GM21825 (cell line): ENCODE results near the gene SLC27A3.
A peak's percentile ranks its signal among the peaks of the same experiment; 100 is the strongest.
"Not testable (repeated sequence)": the region's sequence is repeated elsewhere in the genome, so short reads cannot be mapped to it uniquely, and the experiment has no call there.

ENCODE experiments used
- ATAC-seq: cut with Tn5 transposase; IDR thresholded peaks from one replicate; pipeline ENCODE4 v1.9.1; 2021; ENCODE audit warnings: mild to moderate bottlenecking, moderate library complexity; ENCODE audit not compliant: unreplicated experiment

SLC27A3 gene

DNA sequence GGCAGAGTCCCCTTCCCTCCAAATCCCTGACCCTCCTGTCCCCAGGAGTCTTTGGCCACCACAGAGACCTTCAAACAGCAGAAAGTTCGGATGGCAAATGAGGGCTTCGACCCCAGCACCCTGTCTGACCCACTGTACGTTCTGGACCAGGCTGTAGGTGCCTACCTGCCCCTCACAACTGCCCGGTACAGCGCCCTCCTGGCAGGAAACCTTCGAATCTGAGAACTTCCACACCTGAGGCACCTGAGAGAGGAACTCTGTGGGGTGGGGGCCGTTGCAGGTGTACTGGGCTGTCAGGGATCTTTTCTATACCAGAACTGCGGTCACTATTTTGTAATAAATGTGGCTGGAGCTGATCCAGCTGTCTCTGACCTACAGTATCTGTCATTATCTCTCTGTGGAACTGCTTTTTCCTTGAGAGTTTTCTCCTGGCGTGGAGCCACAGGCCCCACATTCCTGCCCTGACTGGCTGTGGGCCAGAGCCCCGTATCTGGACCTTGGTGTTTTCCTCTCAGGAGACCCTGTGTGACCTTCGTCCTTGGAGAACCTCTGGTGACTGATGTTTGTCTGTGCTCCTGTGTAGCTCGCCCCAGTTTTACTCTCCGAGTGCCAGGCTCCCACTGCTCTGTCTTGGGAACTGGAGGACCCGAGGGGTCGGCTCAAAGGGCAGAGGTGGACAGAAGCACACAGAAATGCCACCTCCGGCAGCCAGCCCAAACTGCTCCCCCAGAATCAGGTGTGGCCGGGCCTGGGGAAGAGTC, 4.8 kb downstream of the SLC27A3 start:
- ATAC-seq: no peak

DNA sequence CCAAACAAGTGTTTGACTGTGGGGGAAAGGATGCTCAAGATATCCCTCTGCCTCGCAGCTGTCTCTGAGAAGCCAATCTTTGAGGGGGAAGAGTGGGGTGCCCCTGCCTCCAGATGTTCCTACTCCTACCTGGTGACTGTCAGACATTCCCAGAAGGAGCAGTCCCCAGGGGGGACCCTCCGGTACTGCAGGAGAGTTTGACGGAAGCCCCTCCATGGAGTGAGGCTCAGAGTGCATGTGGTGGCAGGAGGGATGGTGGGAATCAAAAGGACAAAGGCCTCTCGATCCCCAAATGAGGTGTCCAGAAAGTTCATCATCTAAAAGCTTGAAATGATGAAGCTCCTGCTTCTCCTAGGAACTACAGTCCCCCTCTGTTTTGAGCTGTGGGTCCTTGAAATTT, 5.3 kb downstream of the SLC27A3 start:
- ATAC-seq: no peak

DNA sequence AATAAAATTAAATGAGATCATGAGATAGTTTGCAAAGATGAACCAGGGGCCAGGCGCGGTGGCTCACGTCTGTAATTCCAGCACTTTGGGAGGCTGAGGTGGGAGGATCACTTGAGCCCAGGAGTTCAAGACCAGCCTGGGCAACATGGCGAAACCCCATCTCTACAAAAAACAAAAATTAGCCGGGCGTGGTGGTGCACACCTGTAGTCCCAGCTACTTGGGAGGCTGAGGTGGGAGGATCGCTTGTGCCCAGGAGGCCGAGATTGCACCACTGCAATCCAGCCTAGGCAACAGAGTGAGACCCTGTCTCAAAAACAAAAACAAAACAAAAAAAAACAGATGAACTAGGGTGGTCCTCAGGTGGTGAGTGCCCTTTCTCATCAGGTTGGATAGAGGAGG, 7.4 kb downstream of the SLC27A3 start:
- not testable (repeated sequence) for ATAC-seq

DNA sequence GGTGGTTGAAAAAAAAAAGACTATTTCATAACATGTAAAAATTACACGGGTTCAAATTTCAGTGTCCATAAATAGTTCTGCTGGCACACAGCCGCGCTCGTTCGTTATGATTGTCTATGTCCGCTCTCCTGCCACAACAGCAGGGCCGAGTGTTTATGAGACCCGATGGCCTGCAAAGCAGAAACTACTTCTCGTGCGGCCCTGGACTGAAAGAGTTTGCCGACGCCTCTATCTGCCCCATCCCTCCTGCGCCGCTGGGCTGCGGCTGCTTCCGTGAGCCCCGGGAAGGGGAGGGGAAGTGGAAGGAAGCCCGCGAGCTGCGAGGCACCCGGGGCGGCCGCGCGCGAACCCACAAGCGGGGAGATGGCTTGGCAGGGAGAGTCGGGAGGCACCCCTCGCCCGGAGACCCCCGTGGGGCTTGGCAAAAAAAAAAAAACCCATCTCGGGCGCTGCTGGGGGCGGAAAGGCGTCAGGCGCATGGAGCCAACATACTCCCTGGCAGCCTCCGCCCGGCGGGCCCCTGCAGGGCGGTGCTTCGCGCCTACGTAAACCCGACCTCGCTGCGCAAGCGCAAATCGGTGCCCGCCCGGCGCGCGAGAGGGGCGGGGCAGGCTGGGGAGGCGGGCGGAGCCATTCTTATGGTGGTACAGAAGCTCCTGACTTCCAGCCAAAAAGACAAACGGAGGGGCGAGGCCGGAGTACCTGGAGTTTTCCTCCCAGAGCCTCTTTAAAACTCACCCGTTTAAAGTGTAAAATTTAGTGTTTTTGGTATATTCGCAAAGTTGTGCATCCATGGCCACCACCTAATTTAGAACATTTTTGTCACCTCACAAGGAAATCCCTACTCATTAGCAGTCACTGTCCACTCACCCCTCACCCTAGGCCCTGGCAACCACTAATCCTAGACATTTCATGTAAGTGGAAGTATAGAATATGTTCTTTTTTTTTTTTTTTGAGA, 8.3 kb downstream of the SLC27A3 start:
- ATAC-seq: peak; percentile 86

DNA sequence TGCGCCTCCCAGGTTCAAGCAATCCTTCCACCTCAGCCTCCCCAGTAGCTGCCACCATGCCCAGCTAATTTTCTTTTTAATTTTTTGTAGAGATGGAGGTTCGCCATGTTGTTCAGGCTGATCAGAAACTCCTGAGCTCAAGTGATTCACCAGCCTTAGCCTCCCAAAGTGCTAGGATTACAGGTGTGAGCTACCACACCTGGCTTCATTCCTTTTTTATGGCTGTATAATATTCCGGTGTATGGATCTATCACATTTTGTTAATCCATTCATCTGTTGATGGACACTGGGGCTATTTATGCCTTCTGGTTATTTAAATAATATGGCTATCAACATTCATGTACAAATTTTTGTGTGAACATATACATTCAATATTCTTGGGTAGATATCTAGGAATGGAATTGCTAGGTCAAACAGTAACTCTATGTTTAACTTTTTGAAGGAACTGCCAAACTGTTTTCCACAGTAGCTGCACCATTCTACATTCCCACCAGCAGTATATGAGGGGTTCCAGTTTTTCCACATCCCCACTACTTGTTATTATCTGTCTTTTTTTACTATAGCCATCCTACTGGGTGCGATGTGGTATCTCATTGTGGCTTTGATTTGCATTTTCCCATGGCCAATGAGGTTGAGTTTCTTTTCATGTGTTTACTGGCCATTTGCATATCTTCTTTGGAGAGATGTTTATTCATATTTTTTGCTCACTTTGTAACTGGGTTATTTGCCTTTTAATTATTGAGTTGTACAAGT, 11.0 kb downstream of the SLC27A3 start:
- ATAC-seq: no peak

DNA sequence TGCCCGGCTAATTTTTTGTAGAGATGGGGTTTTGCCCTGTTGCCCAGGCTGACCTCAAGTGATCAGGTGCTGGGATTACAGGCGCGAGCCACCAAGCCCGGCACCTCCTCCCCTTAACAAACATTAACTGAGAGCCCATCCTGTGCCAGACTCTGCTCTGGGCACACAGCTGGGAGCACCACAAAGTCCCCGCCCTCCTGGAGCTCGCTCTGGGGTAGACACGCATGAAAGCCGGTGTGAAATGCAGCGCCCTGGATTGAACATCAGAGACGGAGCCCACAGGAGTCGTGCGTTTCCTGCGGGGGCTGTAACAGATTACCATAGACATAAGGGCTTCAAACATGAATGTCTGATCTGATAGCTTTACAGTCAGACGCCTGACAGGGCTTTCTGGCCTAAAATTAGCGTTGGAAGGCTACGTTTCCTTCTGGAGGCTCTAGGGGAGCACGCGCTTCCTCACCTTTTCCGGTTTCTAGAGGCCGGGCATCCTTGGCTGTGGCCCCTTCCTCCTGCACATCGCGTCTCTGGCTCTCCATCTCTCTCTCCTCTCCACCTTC, 14.3 kb downstream of the SLC27A3 start:
- ATAC-seq: no peak

DNA sequence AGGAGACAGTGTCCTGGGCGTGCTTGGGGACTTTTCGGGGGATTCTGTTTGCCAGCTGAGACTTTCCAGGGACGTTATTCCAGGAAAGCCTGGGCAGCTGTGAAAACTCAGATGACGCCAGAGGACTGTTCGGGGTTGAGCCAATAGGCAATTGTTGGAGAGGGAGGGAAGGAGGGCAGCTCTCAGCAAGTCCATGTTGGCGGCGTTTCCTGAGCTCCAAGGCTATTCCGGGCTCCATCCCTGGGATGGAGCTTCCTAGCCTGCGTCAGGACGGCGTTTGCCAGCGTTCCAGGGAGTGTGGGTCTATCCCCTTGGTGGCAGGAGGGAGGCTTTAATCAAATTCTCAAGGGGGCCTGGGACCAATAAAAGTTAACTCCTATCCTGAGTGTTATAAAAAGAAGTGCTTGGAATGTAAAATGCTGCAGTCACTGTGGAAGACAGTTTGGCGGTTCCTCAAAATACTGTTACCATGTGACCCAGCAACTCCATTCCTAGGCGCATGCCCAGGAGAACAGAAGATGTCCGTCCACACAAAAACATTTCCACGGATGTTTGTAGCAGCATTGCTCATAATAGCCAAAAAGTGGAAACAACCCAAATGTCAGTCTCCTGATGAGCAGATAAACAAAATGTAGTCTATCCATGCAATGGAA, 15.2 kb downstream of the SLC27A3 start:
- ATAC-seq: peak; percentile 2

DNA sequence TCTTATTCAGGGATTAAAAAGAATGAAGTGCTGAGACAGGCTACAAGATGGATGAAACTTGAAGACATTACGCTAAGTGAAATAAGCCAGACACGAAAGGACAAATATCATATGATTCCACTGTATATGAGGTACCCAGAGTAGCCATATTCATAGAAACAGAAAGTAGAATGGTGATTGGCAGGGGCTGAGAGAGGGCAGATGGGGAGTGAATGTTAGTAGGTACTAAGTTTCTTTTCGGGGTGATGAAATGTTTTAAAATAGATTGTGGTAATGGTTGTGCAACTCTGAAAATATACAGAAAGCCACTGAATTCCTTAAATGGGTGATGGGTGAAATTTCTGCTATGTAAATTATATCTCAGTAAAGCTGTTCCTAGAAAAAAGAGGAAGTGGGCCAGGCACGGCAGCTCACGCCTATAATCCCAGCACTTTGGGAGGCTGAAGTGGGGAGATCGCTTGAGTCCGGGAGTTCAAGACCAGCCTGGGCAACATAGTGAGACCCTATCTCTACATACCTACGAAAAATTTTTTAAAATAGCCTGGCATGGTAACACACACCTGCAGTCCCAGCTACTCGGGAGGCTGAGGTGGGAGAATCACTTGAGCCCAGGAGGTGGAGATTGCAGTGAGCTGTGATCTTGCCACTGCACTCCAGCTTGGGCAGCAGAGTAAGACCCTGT, 15.9 kb downstream of the SLC27A3 start:
- peak; percentile 82 for ATAC-seq

DNA sequence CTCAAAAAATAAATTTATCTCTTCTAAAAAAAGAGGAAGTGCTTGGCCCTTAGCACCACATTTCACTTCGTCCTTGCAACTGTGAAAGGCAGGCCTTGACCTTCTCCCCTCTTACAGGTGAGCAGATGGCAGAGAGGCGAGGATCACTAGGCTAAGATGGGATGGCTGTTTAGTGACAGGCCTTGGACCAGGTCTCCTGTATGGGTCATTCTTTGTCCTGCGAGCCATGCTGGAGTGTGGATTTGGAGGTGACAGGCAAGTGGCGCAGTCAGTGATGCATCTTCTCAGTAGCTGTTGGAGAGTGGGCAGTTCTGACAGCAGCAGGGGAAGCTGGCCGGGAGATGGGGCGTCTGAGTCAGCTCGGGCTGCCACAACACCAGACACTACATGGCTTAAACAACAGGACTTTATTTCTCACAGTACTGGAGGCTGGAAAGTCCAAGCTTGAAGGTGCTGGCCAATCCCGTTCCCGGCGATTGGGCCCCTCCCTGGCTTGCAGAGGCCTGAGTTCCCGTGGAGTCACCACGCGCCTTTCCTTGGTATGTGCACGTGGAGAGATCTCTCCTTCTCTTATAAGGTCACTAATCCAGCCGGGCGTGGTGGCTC, 16.5 kb downstream of the SLC27A3 start:
- peak; percentile 8 for ATAC-seq

DNA sequence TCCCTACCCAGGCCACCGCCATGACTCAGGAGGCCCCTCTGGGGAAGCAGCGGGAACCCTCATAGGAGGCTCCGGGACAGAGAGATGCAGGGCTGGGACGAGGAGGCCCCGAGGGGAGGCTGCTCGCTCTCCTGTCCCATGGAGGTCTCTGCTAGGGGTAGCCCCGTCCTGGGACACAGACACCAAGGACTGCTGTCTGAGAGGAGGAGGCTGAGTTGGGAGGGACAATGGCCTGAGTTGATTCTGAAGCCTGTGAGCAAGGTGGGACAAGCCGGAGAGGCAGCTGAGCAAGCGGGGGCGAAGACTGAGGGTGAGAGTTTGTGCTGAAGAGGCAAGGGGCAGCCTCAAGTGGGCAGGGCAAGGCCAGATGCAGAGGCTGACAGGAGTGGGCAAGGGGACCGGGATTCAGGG, 17.4 kb downstream of the SLC27A3 start:
- no peak for ATAC-seq

DNA sequence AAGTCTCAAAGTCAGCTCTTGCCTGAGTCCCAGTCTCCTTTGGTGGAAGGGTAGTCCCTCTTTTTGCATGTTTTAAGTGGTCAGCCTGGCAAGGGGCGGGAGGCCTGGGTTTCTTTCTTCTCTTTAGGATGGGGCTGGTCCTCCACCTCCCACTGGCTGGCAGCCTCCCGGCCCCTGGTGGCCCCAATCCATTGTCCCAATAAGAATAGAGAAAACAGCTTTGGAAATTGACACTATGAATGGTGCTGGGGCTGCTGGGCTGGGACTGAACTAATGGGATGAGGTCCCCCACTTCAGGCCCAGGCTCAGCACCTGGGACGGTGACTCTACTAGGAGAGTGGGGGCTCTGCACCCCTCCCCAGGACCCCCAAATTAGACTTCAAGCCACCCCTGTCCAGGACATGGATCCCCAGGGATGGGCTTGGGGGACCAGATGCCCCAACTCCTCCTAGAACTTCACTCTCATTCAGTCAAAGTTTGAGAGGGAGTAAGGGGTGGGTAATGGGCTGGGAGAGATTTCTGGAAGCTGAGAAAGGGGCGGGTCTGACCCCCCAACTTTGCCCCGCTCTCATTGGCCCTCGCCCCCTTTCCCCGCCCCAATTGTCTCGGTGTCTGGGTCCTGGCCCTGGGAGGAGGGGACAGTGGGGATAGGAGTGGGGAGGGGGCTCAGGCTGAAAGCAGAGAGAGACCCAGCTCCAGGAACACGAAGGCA, 18.2 kb downstream of the SLC27A3 start:
- ATAC-seq: no peak

DNA sequence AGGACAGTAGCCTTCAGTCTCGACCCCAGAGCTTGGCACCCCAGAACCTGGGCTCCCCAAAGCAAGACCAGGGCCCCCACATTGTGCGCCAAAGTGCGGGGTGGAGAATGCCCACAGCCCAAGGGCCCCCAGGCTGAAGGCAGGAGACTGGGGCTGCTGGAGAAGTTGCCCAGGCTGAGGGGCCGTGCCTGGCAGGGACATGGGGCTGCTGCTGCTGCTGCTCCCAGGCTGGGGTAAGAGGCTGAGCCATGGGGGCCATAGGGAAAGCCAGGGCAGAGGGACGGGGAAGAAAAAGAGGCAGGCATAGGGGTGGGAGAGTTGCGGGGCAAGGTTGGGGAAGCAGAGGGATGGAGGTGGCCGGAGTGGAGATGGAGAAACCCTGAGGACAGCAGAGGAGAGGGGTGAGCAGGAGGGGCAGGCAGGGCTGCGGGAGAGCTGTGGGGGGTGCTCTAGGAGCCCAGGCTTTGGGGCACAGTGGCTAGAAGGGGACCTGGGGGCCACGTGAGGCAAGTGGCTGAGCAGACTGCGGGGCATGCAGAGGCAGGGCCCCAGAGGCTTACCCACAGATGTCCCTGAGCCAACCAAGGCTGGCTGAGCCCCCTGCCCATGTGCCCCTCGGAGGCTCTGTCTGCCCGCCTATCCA, 18.9 kb downstream of the SLC27A3 start:
- no peak for ATAC-seq

DNA sequence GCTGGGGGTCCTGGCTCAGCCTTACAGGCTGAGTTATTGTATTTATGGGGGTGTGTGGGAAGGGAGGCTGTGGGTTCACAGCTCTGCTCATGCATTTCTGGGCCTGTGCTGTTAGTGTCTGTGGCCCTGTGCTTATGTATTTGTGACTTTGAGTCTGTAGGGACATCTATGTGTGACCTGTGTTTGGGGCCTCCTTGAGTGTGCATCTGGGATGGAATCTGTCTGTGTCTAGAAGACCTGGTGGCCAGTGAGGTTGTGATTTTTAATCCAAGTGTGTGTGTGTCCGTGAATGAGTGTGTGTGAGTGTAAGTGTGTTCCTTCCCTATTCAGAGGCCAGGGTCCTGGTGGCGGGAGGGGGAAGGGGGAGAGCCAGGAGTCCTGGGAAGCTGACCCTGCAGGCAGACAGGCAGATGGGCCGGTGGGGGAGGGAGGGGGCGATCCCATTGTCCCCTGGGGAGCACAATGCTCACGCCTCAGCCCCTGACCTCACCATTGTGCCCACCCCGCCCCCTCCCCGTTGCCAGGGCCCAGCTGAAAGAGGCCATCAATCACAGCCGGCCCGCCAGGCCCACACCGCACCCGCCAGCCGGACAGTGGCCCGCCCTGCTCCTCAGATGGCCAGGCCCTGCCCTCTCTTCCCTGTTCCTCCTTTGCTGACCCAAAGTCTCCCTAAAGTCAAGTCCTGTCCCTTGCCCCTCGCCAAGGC, 19.6 kb downstream of the SLC27A3 start:
- ATAC-seq: no peak

DNA sequence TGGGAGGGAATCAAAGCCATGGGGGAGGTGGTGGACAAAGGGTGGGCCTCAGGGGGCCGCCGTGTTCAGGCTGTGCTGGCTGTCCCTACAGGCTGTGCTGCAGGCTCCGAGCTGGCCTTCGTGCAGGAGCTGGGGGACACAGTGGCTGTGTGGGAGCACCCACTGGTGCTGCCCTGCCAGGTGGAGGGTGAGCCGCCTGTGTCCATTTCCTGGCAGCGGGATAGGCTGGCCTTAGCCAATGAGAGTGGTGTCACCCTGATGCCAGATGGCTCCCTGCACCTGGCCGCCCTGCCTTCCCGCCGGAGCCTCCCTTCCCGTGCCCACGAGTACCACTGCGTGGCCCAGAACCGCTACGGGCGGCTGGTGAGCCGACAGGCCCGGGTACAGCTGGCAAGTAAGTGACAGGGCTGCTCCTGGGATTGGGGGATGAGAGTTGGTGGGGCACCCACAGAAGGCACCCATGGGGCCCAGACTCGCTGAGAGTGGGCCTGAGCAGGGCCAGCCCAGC, 20.2 kb downstream of the SLC27A3 start:
- ATAC-seq: no peak

DNA sequence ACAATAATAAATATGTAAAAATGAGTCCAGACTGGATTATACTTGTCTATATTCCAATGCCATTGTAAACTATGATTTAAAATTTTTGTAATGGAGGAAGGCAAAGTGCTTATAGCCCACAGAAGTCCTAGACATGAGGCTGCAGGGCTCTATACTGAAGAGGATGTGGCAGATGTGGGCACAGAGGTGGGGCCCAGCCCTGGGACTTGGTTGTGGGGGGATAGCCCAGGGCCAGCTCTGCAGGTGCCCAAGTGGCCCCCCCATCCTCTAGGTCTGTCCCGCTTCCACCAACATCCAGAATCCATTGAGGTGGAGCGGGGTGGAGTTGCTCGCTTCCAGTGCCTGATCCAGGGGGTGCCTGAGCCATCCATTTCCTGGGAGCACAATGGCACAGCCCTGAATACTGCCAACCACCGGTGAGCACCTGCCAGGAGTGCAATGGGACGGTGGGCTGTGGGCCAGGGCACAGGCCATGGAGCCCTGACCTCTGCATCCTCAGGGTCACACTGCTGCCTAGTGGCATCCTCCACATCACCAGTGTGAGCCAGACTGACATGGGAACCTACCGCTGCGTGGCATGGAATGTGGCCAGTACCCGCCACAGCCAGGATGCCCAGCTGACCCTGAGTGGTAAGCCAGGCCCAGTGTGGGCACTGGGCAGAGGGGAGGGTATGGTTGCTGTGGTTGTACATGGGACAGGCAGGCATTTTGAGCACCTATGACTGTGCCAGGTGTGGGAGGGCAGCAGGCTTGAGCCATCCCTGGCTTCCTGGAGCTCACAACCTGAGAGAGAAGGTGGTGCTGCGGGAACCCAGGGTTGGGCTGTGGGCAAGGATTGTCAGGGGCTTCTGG, 21.0 kb downstream of the SLC27A3 start:
- ATAC-seq: no peak

DNA sequence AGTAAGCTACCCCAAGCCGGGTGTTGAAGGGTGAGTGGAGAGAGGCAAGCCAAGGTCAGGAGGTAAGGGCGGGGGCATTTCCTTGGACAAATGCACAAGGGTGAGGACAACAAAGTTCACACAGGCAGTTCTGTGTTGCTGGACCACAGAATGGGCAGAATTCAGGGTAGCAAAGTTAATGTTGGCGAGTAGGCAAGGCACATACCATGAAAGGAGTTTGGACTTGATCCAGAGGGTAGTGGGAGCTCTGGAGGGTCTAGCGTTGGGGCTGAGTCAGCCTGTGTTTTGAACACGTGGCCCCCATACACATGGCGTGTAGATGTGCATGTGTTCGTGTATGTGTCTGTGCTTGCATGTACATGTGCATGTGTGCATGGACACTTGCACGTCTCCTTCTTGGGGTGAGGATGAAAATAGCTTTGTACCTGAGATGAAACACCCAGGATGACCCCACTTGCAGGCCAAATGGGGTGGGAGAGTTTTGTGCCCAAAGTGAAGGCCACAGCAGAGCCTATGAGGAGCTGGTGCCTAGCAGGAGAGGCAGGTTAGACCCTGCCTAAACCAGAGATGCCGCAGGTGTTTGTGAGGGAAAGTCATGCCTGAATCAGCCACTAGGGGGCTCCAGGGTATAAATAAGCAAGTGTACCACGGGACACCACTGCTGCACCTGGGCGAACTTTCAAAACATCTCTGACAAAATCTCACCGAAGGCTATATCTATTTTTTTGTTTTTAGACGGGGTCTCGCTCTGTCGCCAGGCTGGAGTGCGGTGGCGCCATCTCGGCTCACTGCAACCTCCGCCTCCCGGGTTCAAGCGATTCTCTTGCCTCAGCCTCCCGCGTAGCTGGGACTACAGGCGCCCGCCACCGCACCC, 21.8 kb downstream of the SLC27A3 start:
- peak; percentile 42 for ATAC-seq
